DND-41 (cell line): ENCODE measurements around the gene NRXN2.

Source experiments
- ATAC-seq: fragments of 200-7000 bp; cut with Tn5 transposase; 3 replicates; pipeline ENCODE4 v1.9.1; 2021; ENCODE audit warnings: low read depth; ENCODE audit not compliant: insufficient read depth
- DNase-seq: peaks from one replicate; pipeline ENCODE4 v3.0.0-alpha.2; 2020
- H2AFZ ChIP-seq: 2 replicates; pipeline ENCODE4 v1.6.0; 2012; ENCODE audit warnings: low read depth, low read length
- H3K27ac ChIP-seq: 2 replicates; pipeline ENCODE4 v1.5.1; 2012; ENCODE audit warnings: low read length, inconsistent platforms
- H3K27me3 ChIP-seq: fragments of 200-600 bp; sonication (generic); 2 replicates; pipeline ENCODE4 v1.6.0; 2012; ENCODE audit warnings: low read length, mild to moderate bottlenecking, inconsistent platforms; ENCODE audit not compliant: insufficient read depth, poor library complexity
- H3K36me3 ChIP-seq: 2 replicates; pipeline ENCODE4 v1.5.1; 2012; ENCODE audit warnings: low read length, inconsistent platforms; ENCODE audit not compliant: insufficient read depth
- H3K4me1 ChIP-seq: 2 replicates; pipeline ENCODE4 v1.5.1; 2012; ENCODE audit warnings: mild to moderate bottlenecking, low read length; ENCODE audit not compliant: insufficient read depth
- H3K4me2 ChIP-seq: 2 replicates; pipeline ENCODE4 v1.6.0; 2012; ENCODE audit warnings: mild to moderate bottlenecking, moderate library complexity, low read length, inconsistent platforms; ENCODE audit not compliant: insufficient read depth
- H3K4me3 ChIP-seq, 2 experiments: fragments of 200-600 bp in 1 of 2; shearing (Covaris generic) in 1 of 2; 2 replicates each; pipeline ENCODE4 v1.5.1; 2012 to 2016; ENCODE audit warnings: inconsistent platforms in 2 of 2, low read length in 2 of 2, mild to moderate bottlenecking in 2 of 2, low read depth in 1 of 2, moderate library complexity in 1 of 2
- H3K79me2 ChIP-seq: 2 replicates; pipeline ENCODE4 v1.6.0; 2012; ENCODE audit warnings: low read length, inconsistent platforms; ENCODE audit not compliant: insufficient read depth
- H3K9ac ChIP-seq: 2 replicates; pipeline ENCODE4 v1.6.0; 2012; ENCODE audit warnings: low read depth, mild to moderate bottlenecking, inconsistent platforms, low read length, moderate library complexity
- H3K9me3 ChIP-seq: 2 replicates; pipeline ENCODE4 v1.5.1; 2012; ENCODE audit warnings: low read length, moderate library complexity, mild to moderate bottlenecking, inconsistent platforms; ENCODE audit not compliant: insufficient read depth, severe bottlenecking
- H4K20me1 ChIP-seq: 2 replicates; pipeline ENCODE4 v1.6.0; 2012; ENCODE audit warnings: low read length; ENCODE audit not compliant: insufficient read depth
- CTCF ChIP-seq: IDR thresholded peaks from 2 replicates; pipeline ENCODE4 v1.5.1; 2012; ENCODE audit warnings: borderline replicate concordance, low read length, moderate library complexity, mild to moderate bottlenecking; ENCODE audit not compliant: poor library complexity, severe bottlenecking; ENCODE audit errors: extremely low read depth
- EZH2 ChIP-seq: IDR thresholded peaks from 3 replicates; pipeline ENCODE4 v1.6.1; 2012; ENCODE audit warnings: borderline replicate concordance, low read depth, mild to moderate bottlenecking, moderate library complexity, low read length, inconsistent platforms; ENCODE audit not compliant: severe bottlenecking

The NRXN2 gene

GRCh38 chr11:64654958-64655541, 67.9 kb downstream of the NRXN2 start:
- H3K36me3 ChIP-seq: no peaks in the 10 kb centered on the region
- no peak overlapping the region for H3K4me3 ChIP-seq
- H3K27ac ChIP-seq: no peak overlapping the region
- DNase-seq: no peak
- H3K9me3 ChIP-seq: no peaks in the 10 kb centered on the region
- no peak for ATAC-seq
- H3K79me2 ChIP-seq: no peaks in the 10 kb centered on the region
- TF ChIP-seq EZH2: no peak
- TF ChIP-seq CTCF: no peak
- H4K20me1 ChIP-seq: peaks cover 3% of the 10 kb centered on the region; the same call in 1 of the 2 replicates
- H2AFZ ChIP-seq: no peak overlapping the region
- no peak overlapping the region for H3K4me2 ChIP-seq
- 0 out of 2 replicates have a peak, but pooled peaks cover 3% of the 10 kb centered on the region for H3K4me1 ChIP-seq
- H3K9ac ChIP-seq: no peak overlapping the region
- H3K27me3 ChIP-seq: no peaks in the 10 kb centered on the region

- H3K4me2 ChIP-seq: no peak overlapping the region
- no peak for DNase-seq
- H4K20me1 ChIP-seq: peaks cover 3% of the 10 kb centered on the region; the same call in 1 of the 2 replicates
- H3K4me1 ChIP-seq: 0 out of 2 replicates have a peak, but pooled peaks cover 3% of the 10 kb centered on the region
- no peaks in the 10 kb centered on the region for H3K27me3 ChIP-seq
- H3K79me2 ChIP-seq: no peaks in the 10 kb centered on the region
- H3K9ac ChIP-seq: no peak overlapping the region
- H3K9me3 ChIP-seq: no peaks in the 10 kb centered on the region
- H3K4me3 ChIP-seq: no peak overlapping the region
- TF ChIP-seq CTCF (no peak), EZH2 (no peak)
- H2AFZ ChIP-seq: no peak overlapping the region
- no peak for ATAC-seq
- no peak overlapping the region for H3K27ac ChIP-seq
- H3K36me3 ChIP-seq: no peaks in the 10 kb centered on the region
Measured at GRCh38 chr11:64654439-64654838, 68.6 kb downstream of the NRXN2 start.

GRCh38 chr11:64653388-64653973, 69.5 kb downstream of the NRXN2 start:
- Histone ChIP-seq H3K4me2 (no peak overlapping the region), H3K27me3 (no peaks in the 10 kb centered on the region), H3K79me2 (no peaks in the 10 kb centered on the region), H4K20me1 (peaks cover 5% of the 10 kb centered on the region; the same call in 1 of the 2 replicates), H2AFZ (no peak overlapping the region), H3K9ac (no peak overlapping the region), H3K9me3 (no peaks in the 10 kb centered on the region), H3K4me1 (0 out of 2 replicates have a peak, but pooled peaks cover 3% of the 10 kb centered on the region), H3K4me3 (no peak overlapping the region), H3K36me3 (no peaks in the 10 kb centered on the region), H3K27ac (no peak overlapping the region)
- TF ChIP-seq CTCF (no peak), EZH2 (no peak)
- DNase-seq (no peak), ATAC-seq (no peak)
